GM18909 (cell line): ENCODE measurements around the gene SF3B5.
"Not testable (repeated sequence)": the region's sequence is repeated elsewhere in the genome, so short reads cannot be mapped to it uniquely, and the experiment has no call there.

Source experiments
- ATAC-seq: cut with Tn5 transposase; IDR thresholded peaks from one replicate; pipeline ENCODE4 v1.9.1; 2021; ENCODE audit warnings: mild to moderate bottlenecking; ENCODE audit not compliant: unreplicated experiment, poor library complexity

SF3B5 gene

DNA sequence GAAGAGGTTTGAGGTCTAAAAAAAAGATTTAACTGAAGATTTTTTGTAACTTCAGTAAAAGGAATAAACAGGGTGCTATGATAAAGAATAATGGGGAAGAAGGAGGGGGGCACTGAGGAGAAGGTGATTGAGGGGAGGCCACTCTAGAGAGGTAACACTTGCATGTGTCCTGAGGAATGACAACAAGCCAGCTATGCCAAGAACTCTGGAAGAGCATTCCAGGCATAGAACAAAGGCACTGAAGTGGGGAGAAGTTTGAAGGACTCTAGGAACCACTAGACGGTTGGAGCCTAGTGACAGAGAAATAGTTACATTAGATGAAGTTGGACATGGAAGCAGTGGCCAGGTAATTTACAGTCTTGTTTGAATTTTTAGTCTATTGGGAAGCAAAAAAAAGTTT, 10.8 kb upstream of the SF3B5 start:
- ATAC-seq, result no peak

DNA sequence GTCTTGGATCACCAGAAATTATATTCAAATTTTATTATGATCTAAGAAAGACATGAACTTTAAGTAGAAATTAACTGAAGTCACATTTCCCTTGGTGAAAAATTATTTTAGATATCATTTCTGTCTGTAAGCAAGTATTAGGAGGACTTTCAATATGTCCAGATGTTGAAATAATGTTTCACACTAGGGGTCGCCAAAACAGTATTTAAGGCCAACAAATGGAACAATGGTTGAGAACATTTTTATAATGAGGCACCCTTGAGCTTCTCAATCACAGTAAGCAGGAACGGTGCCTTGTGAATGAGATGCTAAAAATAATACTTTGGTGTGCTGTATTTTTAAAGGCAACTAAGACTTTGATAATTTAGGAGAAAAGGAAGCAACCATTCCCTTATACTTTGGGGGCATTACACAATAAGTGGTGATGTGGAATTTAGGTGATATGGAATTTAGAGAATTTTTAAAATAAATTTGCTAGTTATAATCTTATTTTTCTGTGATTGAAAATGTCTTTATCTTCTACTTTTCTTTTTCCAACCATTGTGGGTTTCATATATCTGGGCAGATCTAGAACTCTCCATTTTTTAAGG, 9.6 kb upstream of the SF3B5 start:
- peak; percentile 91 for ATAC-seq

DNA sequence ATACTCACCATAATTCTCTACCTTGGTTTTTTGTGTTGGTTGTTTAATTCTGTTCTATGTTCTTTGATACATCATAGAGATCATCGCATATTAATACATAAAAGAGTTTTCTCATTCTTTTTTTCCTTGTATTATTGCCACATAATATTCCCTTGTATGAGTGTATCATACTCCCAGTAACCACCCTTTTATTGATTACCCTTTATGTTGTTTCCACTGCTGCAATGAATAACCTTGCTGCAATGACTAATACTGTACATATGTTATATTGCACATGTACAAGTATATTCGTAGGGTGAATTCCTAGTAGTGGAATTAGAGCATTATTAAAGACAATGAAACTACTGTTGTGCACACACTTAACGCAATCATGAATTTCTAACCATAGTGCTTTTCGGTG, 9.1 kb upstream of the SF3B5 start:
- ATAC-seq, result no peak

DNA sequence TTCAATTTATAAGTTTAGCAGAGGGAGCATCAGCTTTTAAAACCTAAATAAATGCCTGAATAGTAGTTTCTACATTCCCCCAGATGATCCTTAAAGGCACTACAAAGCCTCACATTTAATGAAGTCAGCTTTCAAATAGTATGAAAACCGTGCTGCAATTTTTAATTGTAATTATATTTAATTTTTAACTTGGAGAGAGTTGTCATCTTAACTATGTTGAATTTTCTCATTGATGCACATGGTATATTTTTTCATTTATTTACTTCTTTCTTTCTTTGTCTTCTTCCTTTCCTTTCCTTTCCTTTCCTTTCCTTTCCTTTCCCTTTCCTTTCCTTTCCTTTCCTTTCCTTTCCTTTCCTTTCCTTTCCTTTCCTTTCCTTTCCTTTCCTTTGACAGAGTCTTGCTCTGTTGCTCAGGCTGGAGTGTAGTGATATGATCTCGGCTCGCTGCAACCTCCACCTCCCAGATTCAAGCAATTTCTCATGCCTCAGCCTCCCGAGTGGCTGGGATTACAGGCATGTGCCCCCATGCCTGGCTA, 7.7 kb upstream of the SF3B5 start:
- ATAC-seq, result no peak

DNA sequence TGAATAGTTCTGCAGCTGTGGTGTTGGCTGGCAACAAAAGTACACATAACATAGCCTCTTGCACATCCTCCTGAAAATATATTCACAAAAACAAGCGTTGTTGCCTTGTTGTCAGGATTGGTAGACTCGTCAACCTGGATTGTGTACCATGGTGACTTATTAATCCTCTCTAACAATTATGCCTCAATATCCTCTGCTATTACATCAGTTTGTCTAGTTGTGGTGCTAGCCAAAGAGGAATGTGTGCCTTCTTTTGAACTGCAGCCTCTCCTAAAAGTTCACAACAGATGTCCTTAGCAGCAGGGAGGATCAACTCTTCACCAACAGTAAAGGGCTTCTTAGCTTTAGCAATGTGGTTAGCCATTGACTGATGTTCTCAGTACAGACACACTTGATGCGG, 3.6 kb upstream of the SF3B5 start:
- ATAC-seq, result no peak

DNA sequence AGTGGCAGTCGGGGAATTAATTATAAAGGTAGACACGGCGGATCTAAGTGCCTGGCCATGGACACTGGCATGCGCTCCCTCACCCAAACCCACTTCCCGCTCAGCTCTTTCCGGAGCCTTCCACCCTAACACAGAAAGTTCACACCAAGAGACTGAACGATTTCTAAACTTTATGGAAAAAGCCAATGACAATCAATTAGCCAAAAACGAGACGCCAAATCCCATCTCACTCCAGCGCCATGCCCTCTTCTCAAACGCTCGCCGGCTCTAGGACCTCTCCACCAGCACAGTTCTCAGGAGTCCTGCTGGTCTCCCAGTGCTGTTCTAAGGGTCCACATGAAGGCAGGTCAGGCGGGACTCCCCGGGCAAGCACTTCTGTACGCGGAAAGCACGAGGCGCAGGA, 641 bp downstream of the SF3B5 start:
- no peak for ATAC-seq

DNA sequence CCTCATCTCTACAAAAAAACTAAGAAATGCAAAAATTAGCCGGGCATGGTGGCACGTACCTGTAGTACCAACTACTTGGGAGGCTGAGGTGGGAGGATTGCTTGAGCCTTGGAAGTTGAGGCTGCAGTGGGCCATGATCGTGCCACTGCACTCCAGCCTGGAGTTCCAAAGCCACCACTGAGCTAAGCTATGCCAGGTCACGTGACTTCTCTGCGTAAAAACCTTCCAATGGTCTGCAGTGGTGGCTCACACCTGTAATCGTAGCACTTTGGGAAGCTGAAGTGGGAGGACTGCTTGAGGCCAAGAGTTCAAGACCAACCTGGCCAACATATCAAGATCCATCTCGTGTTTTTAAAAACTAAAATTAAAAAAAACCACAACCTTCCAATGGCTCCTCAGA, 1.7 kb downstream of the SF3B5 start:
- no peak for ATAC-seq

DNA sequence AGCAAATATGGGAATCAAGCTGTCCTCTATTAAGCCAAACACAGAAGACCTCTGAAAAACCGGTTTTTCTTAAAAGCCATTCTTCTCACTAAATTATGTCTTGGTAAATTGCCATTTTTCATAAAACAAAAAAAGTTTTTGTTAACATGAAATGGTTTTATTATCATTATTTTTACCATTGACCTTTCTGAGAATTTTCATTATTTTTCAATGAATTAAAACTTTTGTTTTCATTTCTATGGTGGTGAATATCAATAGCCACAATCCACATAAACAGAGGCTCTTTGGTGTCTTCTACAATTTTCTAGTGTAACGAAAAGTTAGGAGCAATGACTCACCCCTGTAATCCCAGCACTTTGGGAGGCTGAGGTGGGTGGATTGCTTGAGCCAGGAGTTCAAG, 2.1 kb downstream of the SF3B5 start:
- no peak for ATAC-seq

DNA sequence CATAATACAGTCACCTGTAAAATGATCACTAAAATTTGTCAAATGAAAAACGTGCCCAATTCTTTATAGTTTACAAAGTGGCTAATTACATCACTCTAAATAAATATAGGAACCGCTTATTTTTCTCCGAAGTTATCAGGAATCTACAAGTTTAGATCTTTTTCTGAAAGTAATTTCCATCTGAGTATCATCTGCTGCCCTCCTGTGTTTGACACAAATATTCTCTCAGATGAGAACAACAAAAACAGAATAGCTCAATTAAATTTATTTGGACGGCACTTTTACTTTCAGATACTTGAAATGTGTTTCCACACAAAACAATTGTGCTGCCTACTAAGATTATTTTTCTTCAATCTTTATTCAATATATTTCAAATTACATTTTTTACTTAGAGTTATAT, 5.0 kb downstream of the SF3B5 start:
- no peak for ATAC-seq

DNA sequence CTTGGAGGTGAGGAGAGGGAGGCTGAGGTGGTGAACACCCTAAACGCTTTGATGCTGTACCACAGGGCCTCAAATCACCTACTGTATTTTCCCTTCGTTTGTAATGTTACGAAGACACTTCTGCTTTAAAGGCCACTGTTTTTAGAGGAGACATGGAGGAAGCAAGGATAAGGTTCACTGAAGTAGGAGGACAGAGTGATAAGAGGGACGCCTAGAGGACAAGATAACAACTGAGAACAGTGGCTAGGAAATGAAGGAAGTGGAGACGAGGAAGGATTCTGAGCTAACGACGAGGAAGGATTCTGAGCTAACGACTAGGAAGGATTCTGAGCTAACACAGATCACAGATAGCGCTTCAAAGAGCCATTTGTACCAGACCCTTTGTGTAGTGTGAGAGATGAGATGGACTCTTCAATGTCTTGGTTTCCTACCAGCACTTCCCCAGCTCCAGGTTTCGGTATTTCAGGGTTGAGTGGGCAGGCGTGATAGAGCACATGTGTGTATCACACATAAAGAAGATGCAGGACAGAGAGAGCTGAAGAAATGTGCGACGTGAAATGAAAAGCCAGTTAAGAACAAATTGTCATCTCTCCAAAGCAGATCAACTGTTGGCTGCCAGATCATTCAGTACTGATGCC, 7.5 kb downstream of the SF3B5 start:
- ATAC-seq, result peak; percentile 50

DNA sequence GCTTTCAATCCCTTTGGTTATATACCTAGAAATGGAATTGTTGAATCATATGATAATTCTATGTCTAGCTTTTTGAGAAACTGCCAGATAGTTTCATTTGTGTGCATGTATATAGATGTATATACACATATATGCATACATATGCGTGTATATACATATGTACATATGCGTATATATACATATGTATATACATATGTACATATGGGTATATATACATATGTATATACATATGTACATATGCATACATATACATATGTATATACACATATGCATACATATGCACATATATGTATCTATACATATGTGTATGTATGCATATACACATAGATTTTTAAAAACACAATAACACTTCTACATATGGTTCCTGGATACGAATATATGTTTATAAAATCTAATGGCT, 8.4 kb downstream of the SF3B5 start:
- no peak for ATAC-seq

DNA sequence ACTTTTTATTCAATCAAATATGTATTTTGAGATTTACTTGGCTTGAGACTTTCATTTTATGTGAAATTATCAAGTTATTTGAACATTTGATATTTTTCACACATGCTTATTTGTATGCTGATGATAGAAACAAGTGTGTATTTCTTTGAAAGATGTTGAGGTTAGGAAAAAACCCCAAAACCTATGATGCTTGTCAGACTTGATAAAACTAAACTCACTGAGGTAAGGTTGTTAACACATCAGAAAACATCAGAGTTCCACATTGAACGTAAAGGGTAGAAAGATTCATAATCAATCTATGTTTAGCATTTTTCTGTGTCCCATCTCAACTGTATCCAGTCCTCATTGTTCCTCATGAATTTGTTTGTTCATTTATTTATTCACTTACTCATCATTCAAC, 12.2 kb downstream of the SF3B5 start:
- ATAC-seq, result no peak

DNA sequence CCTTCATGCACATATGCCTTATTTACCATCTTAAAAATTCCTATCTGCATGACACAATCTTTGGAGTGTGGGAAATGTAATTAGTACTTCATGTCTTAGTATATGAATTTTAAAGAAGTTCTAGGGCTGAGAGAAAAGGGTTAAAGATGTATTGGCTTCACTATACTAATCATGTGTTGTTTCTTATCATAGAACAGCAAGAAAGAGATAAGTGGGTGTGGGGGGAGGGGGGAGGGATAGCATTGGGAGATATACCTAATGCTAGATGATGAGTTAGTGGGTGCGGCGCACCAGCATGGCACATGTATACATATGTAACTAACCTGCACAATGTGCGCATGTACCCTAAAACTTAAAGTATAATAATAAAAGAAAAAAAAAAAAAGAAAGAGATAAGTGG, 13.0 kb downstream of the SF3B5 start:
- not testable (repeated sequence) for ATAC-seq

DNA sequence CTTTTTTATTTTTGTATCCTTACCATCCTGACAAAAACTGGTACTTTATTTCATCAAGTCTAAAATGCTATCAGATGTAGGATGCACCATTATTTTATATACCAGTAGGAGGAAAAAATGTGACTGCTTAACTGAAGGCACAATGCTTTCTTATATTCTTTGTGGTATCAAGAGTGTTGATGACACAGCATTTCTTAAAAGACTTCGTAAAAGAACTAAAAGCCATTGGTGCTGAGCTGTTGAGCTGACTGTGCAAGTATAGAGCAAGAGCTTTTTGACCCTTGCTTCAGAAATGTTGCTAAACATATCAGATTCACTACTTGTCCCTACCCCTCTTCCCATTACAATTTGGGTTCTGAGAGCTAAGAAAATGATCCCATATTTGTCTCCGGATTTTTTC, 17.5 kb downstream of the SF3B5 start:
- no peak for ATAC-seq

DNA sequence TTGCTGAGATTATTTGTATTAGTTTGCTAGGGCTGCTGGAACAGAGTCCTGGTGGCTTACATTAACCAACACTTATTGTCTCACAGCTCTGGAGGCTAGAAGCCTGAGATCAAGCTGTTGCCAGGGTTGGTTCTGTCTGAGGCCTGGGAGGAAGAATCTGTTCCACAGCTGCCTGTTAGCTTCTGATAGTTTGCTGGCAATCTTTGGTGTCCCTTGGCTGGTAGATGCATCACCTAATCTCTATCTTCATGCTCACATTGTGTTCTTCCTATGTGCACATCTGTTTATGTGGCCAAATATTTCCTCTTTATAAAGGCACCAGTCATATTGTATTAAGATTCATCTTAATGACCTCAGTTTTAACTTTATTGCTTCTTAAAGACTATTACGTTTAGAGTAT, 19.5 kb downstream of the SF3B5 start:
- ATAC-seq, result no peak

DNA sequence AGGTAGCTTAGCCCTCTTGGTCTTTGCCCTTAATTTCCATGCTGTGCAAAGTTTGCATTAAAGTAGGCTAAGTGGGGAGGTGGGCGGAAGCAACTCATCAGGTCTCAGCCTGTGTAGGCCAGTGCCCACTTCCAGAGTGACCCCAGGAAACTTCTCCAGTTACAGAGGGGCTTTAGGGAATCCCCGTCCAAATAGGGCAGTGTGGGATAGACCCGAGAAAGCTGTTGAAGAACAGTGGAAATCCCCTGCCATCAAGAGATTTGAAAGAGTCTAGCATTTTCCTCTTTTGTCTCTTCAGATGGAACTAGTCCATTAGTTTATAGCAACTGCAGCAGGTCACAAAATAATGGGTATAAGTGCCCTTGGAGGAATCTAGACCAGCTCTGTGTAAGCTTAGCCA, 20.2 kb downstream of the SF3B5 start:
- ATAC-seq, result no peak

DNA sequence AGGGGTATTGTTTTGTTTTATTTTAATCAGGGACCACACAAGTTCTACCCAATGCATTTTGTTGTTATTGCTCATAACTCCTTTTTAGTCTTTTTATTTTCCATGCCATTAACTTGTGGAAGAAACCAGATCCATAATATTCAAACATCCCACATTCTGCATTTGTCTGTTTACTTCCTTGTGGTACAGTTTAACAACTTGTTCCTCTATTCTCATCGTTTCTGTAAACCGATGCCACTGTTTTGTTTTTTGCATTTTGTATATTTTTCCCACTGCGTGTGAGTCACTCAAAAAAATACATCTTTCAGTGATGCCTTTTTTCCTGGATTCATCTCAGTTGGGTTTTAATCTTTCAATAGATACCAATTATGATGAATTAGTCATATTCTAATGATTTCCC, 22.3 kb downstream of the SF3B5 start:
- no peak for ATAC-seq

DNA sequence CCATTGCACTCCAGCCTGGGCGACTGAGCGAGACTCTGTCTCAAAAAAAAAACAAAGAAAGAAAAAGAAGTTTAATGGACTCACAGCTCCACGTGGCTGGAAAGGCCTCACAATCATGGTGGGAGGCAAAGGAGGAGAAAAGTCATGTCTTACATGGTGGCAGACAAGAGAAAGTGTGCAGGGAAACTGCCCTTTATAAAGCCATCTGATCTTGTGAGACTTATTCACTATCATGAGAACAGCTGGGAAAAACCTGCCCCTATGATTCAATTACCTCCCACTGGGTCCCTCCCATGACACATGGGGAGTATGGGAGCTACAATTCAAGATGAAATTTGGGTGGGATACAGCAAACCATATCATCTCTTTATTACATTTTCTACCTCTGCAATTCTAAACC, 25.9 kb downstream of the SF3B5 start:
- ATAC-seq, result no peak

DNA sequence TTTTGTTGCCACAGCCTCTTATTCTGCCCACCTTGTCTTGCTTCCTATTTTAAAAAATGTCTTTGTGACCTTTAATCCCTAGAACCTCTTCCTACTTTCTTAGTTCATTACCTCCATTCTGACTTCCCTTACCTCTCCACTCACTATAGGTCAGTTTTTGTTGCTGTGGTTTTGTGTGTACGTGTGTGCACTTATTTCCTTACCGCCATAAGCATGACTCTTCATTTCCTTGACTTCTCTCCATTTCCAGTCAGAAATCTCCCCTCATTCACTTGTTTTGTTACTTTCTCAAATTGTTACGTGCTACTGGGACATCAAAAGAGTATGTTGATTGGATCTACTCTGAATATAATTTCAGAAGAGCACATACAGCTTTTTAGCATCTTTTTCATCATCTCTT, 26.6 kb downstream of the SF3B5 start:
- ATAC-seq, result no peak

DNA sequence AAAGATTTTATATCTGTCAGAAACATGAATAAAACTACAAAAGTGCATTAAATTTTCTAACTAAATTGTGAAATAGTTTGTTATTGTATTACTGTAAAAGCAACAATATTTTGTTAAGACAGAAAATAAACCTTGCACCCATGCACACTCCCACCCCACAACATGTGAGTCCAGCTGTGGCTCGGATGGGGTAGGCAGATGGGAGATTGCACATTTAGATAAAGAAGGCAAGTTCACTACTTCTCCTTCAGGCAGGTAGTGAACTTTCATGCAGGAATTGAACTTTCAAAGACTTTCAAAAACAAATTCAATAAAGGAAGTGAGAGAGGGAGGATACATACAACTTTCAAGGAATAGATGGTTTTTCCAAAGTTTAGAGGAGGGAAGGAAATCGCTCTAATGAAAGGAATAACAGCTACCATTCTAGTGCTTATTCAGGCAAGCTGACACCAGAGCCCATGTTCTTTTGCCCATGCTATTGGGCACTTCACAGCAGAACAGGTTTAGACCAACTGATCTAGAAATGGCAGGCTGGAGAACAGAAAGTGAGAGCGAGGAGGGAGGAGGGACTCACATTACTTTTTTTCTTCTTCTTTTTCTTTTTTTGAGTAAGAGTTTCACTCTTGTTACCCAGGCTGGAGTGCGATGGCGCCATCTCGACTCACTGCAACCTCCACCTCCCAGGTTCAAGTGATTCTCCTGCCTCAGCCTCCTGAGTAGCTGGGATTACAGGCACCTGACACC, 28.5 kb downstream of the SF3B5 start:
- peak; percentile 36 for ATAC-seq

DNA sequence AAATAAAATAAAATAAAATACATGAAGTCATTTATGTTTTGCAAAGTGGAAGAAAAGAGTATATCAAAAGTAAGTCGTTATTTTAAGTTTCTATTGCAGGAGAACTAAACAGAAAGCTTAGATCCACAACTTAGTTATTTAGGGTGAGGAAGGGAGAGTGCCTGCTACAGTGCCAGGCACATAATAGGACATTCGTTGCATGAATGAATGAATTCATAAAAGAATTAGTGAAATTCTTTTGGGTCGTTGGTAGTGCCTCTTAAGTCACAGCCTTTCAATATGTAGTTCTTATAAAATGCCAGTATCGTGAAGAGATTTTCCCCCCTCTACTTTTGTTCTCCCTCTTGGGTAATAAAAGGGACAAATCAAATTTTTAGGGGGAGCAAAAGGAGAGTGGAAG, 29.1 kb downstream of the SF3B5 start:
- no peak for ATAC-seq

DNA sequence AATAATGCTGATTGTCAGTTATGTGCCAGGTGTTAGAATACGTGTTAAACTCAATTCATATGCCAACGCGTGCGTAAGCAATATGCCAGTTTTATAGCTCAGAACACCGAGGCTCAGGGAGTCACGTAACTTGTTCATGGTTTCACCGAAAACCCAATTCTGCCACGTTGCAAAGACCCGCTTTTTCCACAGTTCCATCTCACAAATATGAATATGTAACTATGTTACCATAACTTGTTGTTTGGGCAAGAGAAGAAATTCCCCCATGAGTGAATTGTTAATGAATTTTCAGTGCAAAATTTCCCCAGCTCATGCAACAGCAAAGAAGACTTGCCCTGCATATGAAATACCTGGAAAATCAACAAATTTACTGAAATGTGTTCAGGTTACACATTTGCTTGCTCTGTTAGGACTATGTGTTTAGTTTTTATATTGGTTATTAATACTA, 30.1 kb downstream of the SF3B5 start:
- ATAC-seq, result no peak
